Neural progenitor cell (in vitro differentiated cells): Measurements from ENCODE around the gene AHRR. TPM values are rescaled to one million over a fixed set of nuclear protein-coding genes. Genes with fewer than 3 reads are reported as not detected.

ENCODE experiments used
- DNase-seq: peaks from one replicate; pipeline ENCODE4 v3.0.0-alpha.2; 2016; ENCODE audit warnings: low spot score
- H2AFZ ChIP-seq: fragments of 200-600 bp; sonication (generic); replicated peaks from 2 replicates; pipeline ENCODE4 v1.6.1; 2016; ENCODE audit warnings: antibody characterized with exemption
- H3F3A ChIP-seq: fragments of 200-600 bp; sonication (generic); 2 replicates; pipeline ENCODE4 v1.6.1; 2016; ENCODE audit warnings: antibody characterized with exemption, low read depth
- H3K27ac ChIP-seq: fragments of 200-600 bp; sonication (generic); 2 replicates; pipeline ENCODE4 v1.5.1; 2016; ENCODE audit warnings: mild to moderate bottlenecking
- H3K27me3 ChIP-seq: fragments of 200-600 bp; sonication (generic); 2 replicates; pipeline ENCODE4 v1.6.1; 2016; ENCODE audit warnings: mild to moderate bottlenecking, moderate library complexity
- H3K36me3 ChIP-seq: fragments of 200-600 bp; sonication (generic); 2 replicates; pipeline ENCODE4 v1.5.1; 2016
- H3K4me1 ChIP-seq: fragments of 200-600 bp; sonication (generic); 2 replicates; pipeline ENCODE4 v1.6.1; 2016; ENCODE audit warnings: mixed run types
- H3K4me2 ChIP-seq: fragments of 200-600 bp; sonication (generic); 2 replicates; pipeline ENCODE4 v1.6.1; 2016
- H3K4me3 ChIP-seq: fragments of 200-600 bp; sonication (generic); 2 replicates; pipeline ENCODE4 v1.5.1; 2016
- H3K79me2 ChIP-seq: fragments of 200-600 bp; sonication (generic); 2 replicates; pipeline ENCODE4 v1.6.1; 2016; ENCODE audit warnings: low read depth
- H3K9ac ChIP-seq: fragments of 200-600 bp; sonication (generic); 2 replicates; pipeline ENCODE4 v1.6.1; 2016
- H3K9me3 ChIP-seq: fragments of 200-600 bp; sonication (generic); 2 replicates; pipeline ENCODE4 v1.5.1; 2016; ENCODE audit warnings: low read depth
- H4K20me1 ChIP-seq: fragments of 200-600 bp; sonication (generic); 2 replicates; pipeline ENCODE4 v1.6.1; 2016; ENCODE audit warnings: low read depth
- H3K27ac Mint-ChIP-seq: 3 replicates; pipeline ENCODE4 v1.8.0; 2021; ENCODE audit warnings: mixed read lengths
- H3K27me3 Mint-ChIP-seq: 2 replicates; pipeline ENCODE4 v1.8.0; 2022; ENCODE audit warnings: low read depth, mild to moderate bottlenecking, inconsistent platforms, moderate library complexity, mixed read lengths; ENCODE audit not compliant: insufficient read depth
- H3K36me3 Mint-ChIP-seq: 3 replicates; pipeline ENCODE4 v1.8.0; 2021; ENCODE audit warnings: mixed read lengths
- H3K4me1 Mint-ChIP-seq: 3 replicates; pipeline ENCODE4 v1.8.0; 2021; ENCODE audit warnings: mixed read lengths
- H3K4me3 Mint-ChIP-seq: 3 replicates; pipeline ENCODE4 v1.8.0; 2021; ENCODE audit warnings: mild to moderate bottlenecking, moderate library complexity, mixed read lengths
- H3K9me3 Mint-ChIP-seq: 3 replicates; pipeline ENCODE4 v1.8.0; 2020; ENCODE audit warnings: mixed read lengths
- CTCF ChIP-seq: fragments of 200-600 bp; sonication (generic); IDR thresholded peaks from 2 replicates; pipeline ENCODE4 v1.5.1; 2017; ENCODE audit warnings: antibody characterized with exemption, mild to moderate bottlenecking
- EZH2 ChIP-seq: fragments of 200-600 bp; sonication (generic); IDR thresholded peaks from 2 replicates; pipeline ENCODE4 v1.6.1; 2017; ENCODE audit warnings: antibody characterized with exemption, mild to moderate bottlenecking, moderate library complexity
- EZH2phosphoT487 ChIP-seq: fragments of 200-600 bp; sonication (generic); IDR thresholded peaks from 2 replicates; pipeline ENCODE4 v1.6.1; 2017; ENCODE audit warnings: antibody characterized with exemption
- total RNA-seq: library from RNA; depleted of rRNA; stranded (reverse); fragments of >200 nt; gene quantifications from 2 replicates; pipeline ENCODE4 v1.2.3, GENCODE V29; 2015; ENCODE audit warnings: low replicate concordance

AHRR gene
- total RNA-seq, 1 donor from 2014 or later = 0.34 TPM

GRCh38 chr5:360257-361027, 38.9 kb downstream of the AHRR start:
- no peaks in the 10 kb centered on the region for H3K36me3 Mint-ChIP-seq
- H3K4me1 Mint-ChIP-seq = peaks cover 5% of the 10 kb centered on the region
- TF ChIP-seq EZH2 (no peak), CTCF (no peak), EZH2phosphoT487 (no peak)
- H3K9me3 ChIP-seq = peaks cover 6% of the 10 kb centered on the region
- no peaks in the 10 kb centered on the region for H4K20me1 ChIP-seq
- H3K4me3 Mint-ChIP-seq = no peak overlapping the region
- no peak overlapping the region for H3K4me2 ChIP-seq
- H3K27me3 ChIP-seq = no peaks in the 10 kb centered on the region
- H3F3A ChIP-seq = no peaks in the 10 kb centered on the region
- H3K4me1 ChIP-seq = no peaks in the 10 kb centered on the region
- peaks cover 2% of the 10 kb centered on the region for H3K9me3 Mint-ChIP-seq
- peak overlapping the region; percentile 1 for H3K27ac Mint-ChIP-seq
- peaks cover 2% of the 10 kb centered on the region for H3K27me3 Mint-ChIP-seq
- H3K27ac ChIP-seq = no peak overlapping the region
- no peak overlapping the region for H3K4me3 ChIP-seq
- no peak overlapping the region for H3K9ac ChIP-seq
- no peaks in the 10 kb centered on the region for H3K79me2 ChIP-seq
- no peak overlapping the region for H2AFZ ChIP-seq
- H3K36me3 ChIP-seq = no peaks in the 10 kb centered on the region
- DNase-seq = no peak

- no peaks in the 10 kb centered on the region for H3K4me1 Mint-ChIP-seq
These were observed 40.7 kb downstream of the AHRR start for GRCh38 chr5:362189-362588.

GRCh38 chr5:362978-363765, 41.7 kb downstream of the AHRR start:
- H3K4me3 Mint-ChIP-seq = no peak overlapping the region
- H3K4me1 ChIP-seq = no peaks in the 10 kb centered on the region
- H3F3A ChIP-seq = no peaks in the 10 kb centered on the region
- no peaks in the 10 kb centered on the region for H3K9me3 Mint-ChIP-seq
- no peaks in the 10 kb centered on the region for H3K36me3 ChIP-seq
- no peak overlapping the region for H3K4me3 ChIP-seq
- H4K20me1 ChIP-seq = no peaks in the 10 kb centered on the region
- H3K27me3 Mint-ChIP-seq = no peaks in the 10 kb centered on the region
- no peak overlapping the region for H3K27ac ChIP-seq
- H3K27me3 ChIP-seq = no peaks in the 10 kb centered on the region
- H3K36me3 Mint-ChIP-seq = no peaks in the 10 kb centered on the region
- H3K27ac Mint-ChIP-seq = no peak overlapping the region
- no peaks in the 10 kb centered on the region for H3K4me1 Mint-ChIP-seq
- no peak overlapping the region for H2AFZ ChIP-seq
- H3K9ac ChIP-seq = no peak overlapping the region
- no peak for DNase-seq
- H3K4me2 ChIP-seq = no peak overlapping the region
- TF ChIP-seq CTCF = no peak
- TF ChIP-seq EZH2 = no peak
- no peak for TF ChIP-seq EZH2phosphoT487
- peaks cover 11% of the 10 kb centered on the region for H3K9me3 ChIP-seq
- no peaks in the 10 kb centered on the region for H3K79me2 ChIP-seq

More at GRCh38 chr5:362189-362588, 40.7 kb downstream of the AHRR start:
- no peak overlapping the region for H3K27ac Mint-ChIP-seq
- TF ChIP-seq EZH2 (no peak), EZH2phosphoT487 (no peak), CTCF (no peak)
- H3K4me1 ChIP-seq = no peaks in the 10 kb centered on the region
- no peak overlapping the region for H3K27ac ChIP-seq
- H4K20me1 ChIP-seq = no peaks in the 10 kb centered on the region
- H3K9me3 ChIP-seq = peaks cover 11% of the 10 kb centered on the region
- H3K79me2 ChIP-seq = no peaks in the 10 kb centered on the region
- H3F3A ChIP-seq = no peaks in the 10 kb centered on the region
- no peak overlapping the region for H3K4me3 ChIP-seq
- H3K9me3 Mint-ChIP-seq = no peaks in the 10 kb centered on the region
- no peak overlapping the region for H2AFZ ChIP-seq
- H3K27me3 Mint-ChIP-seq = no peaks in the 10 kb centered on the region
- DNase-seq = no peak
- H3K36me3 ChIP-seq = no peaks in the 10 kb centered on the region
- no peaks in the 10 kb centered on the region for H3K27me3 ChIP-seq
- no peak overlapping the region for H3K4me2 ChIP-seq
- H3K9ac ChIP-seq = no peak overlapping the region
- no peak overlapping the region for H3K4me3 Mint-ChIP-seq
- H3K36me3 Mint-ChIP-seq = no peaks in the 10 kb centered on the region
